ENCODE results near the gene PSMD9. TPM values are rescaled to one million over a fixed set of nuclear protein-coding genes. Genes with fewer than 3 reads are reported as not detected.

PSMD9 gene
- total RNA-seq, 4 donors from 2014 or later = 40.5 to 73.1 (median 57.2) TPM

GRCh38 chr12:121911824-121912585 lies 23.4 kb downstream of the PSMD9 start:
- TF ChIP-seq CTCF (IDR thresholded peaks at IDR 0.05) = no peak
- ATAC-seq (ENCODE audit: low FRiP score) = no peak

GRCh38 chr12:121915841-121916321 lies 27.3 kb downstream of the PSMD9 start:
- TF ChIP-seq CTCF (IDR thresholded peaks at IDR 0.05) = no peak
- no peak for DNase-seq (ENCODE audit: low spot score)
- no peak for ATAC-seq (ENCODE audit: low FRiP score)

More at GRCh38 chr12:121911824-121912585, 23.4 kb downstream of the PSMD9 start:
- DNase-seq (ENCODE audit: low spot score) = no peak

GRCh38 chr12:121916719-121917118 lies 28.1 kb downstream of the PSMD9 start:
- no peak for TF ChIP-seq CTCF (IDR thresholded peaks at IDR 0.05)
- DNase-seq (ENCODE audit: low spot score) (no peak), ATAC-seq (ENCODE audit: low FRiP score) (no peak)

GRCh38 chr12:121917950-121918678 lies 29.5 kb downstream of the PSMD9 start, which contains the start of gene CFAP251:
Gene CFAP251, plus strand, starts transcription at chr12:121918592. Its CDS starts 2,714 bp downstream, at chr12:121921306.
- TF ChIP-seq CTCF (IDR thresholded peaks at IDR 0.05) = no peak
- peak; percentile 89 for DNase-seq (ENCODE audit: low spot score)
- peak; percentile 42 for ATAC-seq (ENCODE audit: low FRiP score)

GRCh38 chr12:121918679-121919038 lies 30.1 kb downstream of the PSMD9 start:
- no peak for DNase-seq (ENCODE audit: low spot score)
- no peak for TF ChIP-seq CTCF (IDR thresholded peaks at IDR 0.05)
- ATAC-seq (ENCODE audit: low FRiP score) = no peak

GRCh38 chr12:121921066-121921465 lies 32.5 kb downstream of the PSMD9 start:
- TF ChIP-seq CTCF (IDR thresholded peaks at IDR 0.05) = no peak
- ATAC-seq (ENCODE audit: low FRiP score) = no peak
- DNase-seq (ENCODE audit: low spot score) = no peak

Measured in omental fat pad (tissue), 4 donors.